Fibroblast of lung (primary cell): ENCODE measurements around the gene PITX2. TPM values are rescaled to one million over a fixed set of nuclear protein-coding genes. Genes with fewer than 3 reads are reported as not detected.

Source experiments
- DNase-seq, 2 donors: peaks; one replicate each; pipeline versions ENCODE4 v3.0.0 to v3.0.0-alpha.2; 2010; ENCODE audit warnings: low read depth in 2 of 2
- H2AFZ ChIP-seq: 2 replicates; pipeline ENCODE4 v1.5.1; 2012; ENCODE audit warnings: low read length, control low read depth, inconsistent platforms
- H3K27ac ChIP-seq: 2 replicates; pipeline ENCODE4 v1.5.1; 2011; ENCODE audit warnings: low read length, control low read depth; ENCODE audit not compliant: insufficient read depth
- H3K27me3 ChIP-seq: 2 replicates; pipeline ENCODE4 v1.5.1; 2011; ENCODE audit warnings: mild to moderate bottlenecking, low read length; ENCODE audit not compliant: control insufficient read depth, insufficient read depth
- H3K36me3 ChIP-seq: 2 replicates; pipeline ENCODE4 v1.5.1; 2011; ENCODE audit warnings: low read length; ENCODE audit not compliant: control insufficient read depth, insufficient read depth
- H3K4me1 ChIP-seq: 2 replicates; pipeline ENCODE4 v1.5.1; 2011; ENCODE audit warnings: low read length; ENCODE audit not compliant: control insufficient read depth, insufficient read depth; ENCODE audit errors: extremely low read depth
- H3K4me2 ChIP-seq: 2 replicates; pipeline ENCODE4 v1.5.1; 2011; ENCODE audit warnings: low read length, control low read depth; ENCODE audit not compliant: insufficient read depth; ENCODE audit errors: extremely low read depth
- H3K4me3 ChIP-seq, 4 experiments: fragments of 200-600 bp in 1 of 4; sonication (generic) in 1 of 4; replicated peaks in 1 of 4; 2 replicates each; pipeline ENCODE4 v1.5.1; 2011 to 2016; ENCODE audit warnings: low read length in 4 of 4, low read depth in 3 of 4, mild to moderate bottlenecking in 3 of 4, control low read depth in 2 of 4, inconsistent platforms in 1 of 4, mixed read lengths in 1 of 4; ENCODE audit not compliant: insufficient read depth in 1 of 4; ENCODE audit errors: control extremely low read depth in 1 of 4
- H3K79me2 ChIP-seq: 2 replicates; pipeline ENCODE4 v1.5.1; 2012; ENCODE audit warnings: mild to moderate bottlenecking, low read length, inconsistent platforms; ENCODE audit not compliant: control insufficient read depth, insufficient read depth
- H3K9ac ChIP-seq: 2 replicates; pipeline ENCODE4 v1.5.1; 2011; ENCODE audit warnings: mild to moderate bottlenecking, low read length, control low read depth; ENCODE audit not compliant: insufficient read depth
- H3K9me3 ChIP-seq: 2 replicates; pipeline ENCODE4 v1.5.1; 2012; ENCODE audit warnings: low read depth, low read length; ENCODE audit not compliant: control insufficient read depth, insufficient read depth
- H4K20me1 ChIP-seq: 2 replicates; pipeline ENCODE4 v1.5.1; 2011; ENCODE audit warnings: low read length; ENCODE audit not compliant: control insufficient read depth, insufficient read depth; ENCODE audit errors: extremely low read depth
- CTCF ChIP-seq, 2 donors: IDR thresholded peaks in 1 of 2; conservative IDR thresholded peaks in 1 of 2; 1 replicate in 1 of 2; 2 replicates in 1 of 2; pipeline ENCODE4 v1.5.1; 2011 to 2012; ENCODE audit warnings: low read length in 2 of 2, control low read depth in 1 of 2, inconsistent platforms in 1 of 2, low read depth in 1 of 2, mild to moderate bottlenecking in 1 of 2
- EZH2 ChIP-seq: IDR thresholded peaks from 2 replicates; pipeline ENCODE4 v1.5.1; 2012; ENCODE audit warnings: low read length, control low read depth, mild to moderate bottlenecking; ENCODE audit errors: missing control alignments
- polyA plus RNA-seq, 2 donors: library from polyadenylated mRNA; depleted of rRNA in 1 of 2; stranded (reverse) in 1 of 2; unstranded in 1 of 2; fragments of >200 nt; gene quantifications; 2 replicates each; pipeline ENCODE4 v1.2.1, GENCODE V29; 2011 to 2012; ENCODE audit warnings: missing spikeins in 1 of 2
- total RNA-seq: library from RNA; depleted of rRNA; stranded (reverse); fragments of >200 nt; gene quantifications from 2 replicates; pipeline ENCODE4 v1.2.1, GENCODE V29; 2014

The PITX2 gene
- total and polyA plus RNA-seq, 2 donors (not counting 1 experiment from before 2014, with no cell fraction given), result 0.33 to 0.40 TPM

GRCh38 chr4:110620322-110620690, 2.6 kb downstream of the PITX2 start:
- H4K20me1 ChIP-seq, result no peaks in the 10 kb centered on the region
- no peak overlapping the region for H3K4me3 ChIP-seq
- no peak overlapping the region for H3K27ac ChIP-seq
- no peak for DNase-seq
- H2AFZ ChIP-seq, result no peak overlapping the region
- no peak overlapping the region for H3K4me2 ChIP-seq
- peaks cover 84% of the 10 kb centered on the region for H3K27me3 ChIP-seq
- no peaks in the 10 kb centered on the region for H3K9me3 ChIP-seq
- no peaks in the 10 kb centered on the region for H3K4me1 ChIP-seq
- TF ChIP-seq CTCF (conservative IDR thresholded peaks at IDR 0.05 in 1 of 2, IDR thresholded peaks at IDR 0.05 in 1 of 2; ENCODE audit: low read depth in 1 of 2, low read length in 2 of 2), result no peak
- no peak for TF ChIP-seq EZH2
- H3K36me3 ChIP-seq, result no peaks in the 10 kb centered on the region
- H3K9ac ChIP-seq, result no peak overlapping the region
- H3K79me2 ChIP-seq, result no peaks in the 10 kb centered on the region

GRCh38 chr4:110619463-110620247, 3.2 kb downstream of the PITX2 start:
- no peak overlapping the region for H3K4me3 ChIP-seq

More at GRCh38 chr4:110619463-110620247, 3.2 kb downstream of the PITX2 start:
- no peak overlapping the region for H2AFZ ChIP-seq
- no peak overlapping the region for H3K9ac ChIP-seq
- H3K27ac ChIP-seq, result no peak overlapping the region
- no peak overlapping the region for H3K4me2 ChIP-seq
- TF ChIP-seq EZH2 (peak; percentile 38), CTCF (conservative IDR thresholded peaks at IDR 0.05 in 1 of 2, IDR thresholded peaks at IDR 0.05 in 1 of 2; ENCODE audit: low read depth in 1 of 2, low read length in 2 of 2) (no peak)
- DNase-seq, result no peak
- no peaks in the 10 kb centered on the region for H4K20me1 ChIP-seq
- peaks cover 83% of the 10 kb centered on the region for H3K27me3 ChIP-seq
- H3K9me3 ChIP-seq, result no peaks in the 10 kb centered on the region
- no peaks in the 10 kb centered on the region for H3K36me3 ChIP-seq
- no peaks in the 10 kb centered on the region for H3K79me2 ChIP-seq
- no peaks in the 10 kb centered on the region for H3K4me1 ChIP-seq
